Ishikawa (cell line): Measurements from ENCODE around the gene NHEJ1.

Experiments used
- CREB1 ChIP-seq: IDR thresholded peaks from 2 replicates; pipeline ENCODE4 v1.6.1; 2012; ENCODE audit warnings: low read depth
- EGR1 ChIP-seq: IDR thresholded peaks from 2 replicates; pipeline ENCODE4 v1.6.1; 2012
- EP300 ChIP-seq: IDR thresholded peaks from 2 replicates; pipeline ENCODE4 v1.6.1; 2012; ENCODE audit warnings: borderline replicate concordance
- MAX ChIP-seq: IDR thresholded peaks from 2 replicates; pipeline ENCODE4 v1.6.1; 2012
- RAD21 ChIP-seq: IDR thresholded peaks from 2 replicates; pipeline ENCODE4 v1.6.1; 2012; ENCODE audit warnings: low read depth
- REST ChIP-seq: IDR thresholded peaks from 2 replicates; pipeline ENCODE4 v1.6.1; 2012; ENCODE audit warnings: low read depth, mild to moderate bottlenecking
- ZBTB7A ChIP-seq: IDR thresholded peaks from 2 replicates; pipeline ENCODE4 v1.6.1; 2012; ENCODE audit warnings: low read depth

GRCh38 chr2:219079417-219079816 is 81.2 kb downstream of the NHEJ1 start:
- TF ChIP-seq EP300 (no peak), ZBTB7A (no peak), MAX (no peak), EGR1 (no peak), RAD21 (no peak), REST (no peak), CREB1 (no peak)
